PC-3 (cell line): ENCODE data around the gene KCNK3.

Experiments
- EZH2 ChIP-seq: fragments of 300-600 bp; sonication (generic); IDR thresholded peaks from one replicate; pipeline ENCODE4 v1.6.1; 2017; ENCODE audit warnings: antibody characterized with exemption, mild to moderate bottlenecking, low read length; ENCODE audit not compliant: unreplicated experiment
- EZH2phosphoT487 ChIP-seq: fragments of 300-600 bp; sonication (generic); IDR thresholded peaks from 2 replicates; pipeline ENCODE4 v1.6.1; 2018; ENCODE audit warnings: mild to moderate bottlenecking, antibody characterized with exemption, low read length, borderline replicate concordance
- TF ChIP-seq, protein P1 (sequence below): fragments of 300-600 bp; sonication (generic); conservative IDR thresholded peaks from 2 replicates; pipeline ENCODE4 v1.5.1; 2017; ENCODE audit warnings: antibody characterized with exemption, low read depth, mild to moderate bottlenecking, low read length

DNA sequence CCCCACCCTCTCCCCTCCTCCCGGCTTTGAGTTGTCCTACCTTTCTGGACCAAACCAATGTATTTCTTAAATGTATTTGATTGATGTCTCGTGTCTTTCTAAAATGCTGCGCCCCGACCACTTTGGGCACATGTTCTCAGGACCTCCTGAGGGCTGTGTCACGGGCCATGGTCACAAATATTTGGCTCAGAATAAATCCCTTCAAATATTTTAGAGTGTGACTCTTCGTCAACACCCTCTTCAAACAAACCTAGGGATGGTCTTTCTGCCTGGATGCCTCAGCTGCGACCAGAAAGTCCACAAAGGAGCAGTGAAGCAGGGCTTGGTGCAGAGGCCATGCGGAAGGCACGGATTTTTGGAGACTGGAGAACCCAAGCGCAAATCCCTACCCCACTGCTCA, 70.5 kb downstream of the KCNK3 start:
- TF ChIP-seq, protein P1, sequence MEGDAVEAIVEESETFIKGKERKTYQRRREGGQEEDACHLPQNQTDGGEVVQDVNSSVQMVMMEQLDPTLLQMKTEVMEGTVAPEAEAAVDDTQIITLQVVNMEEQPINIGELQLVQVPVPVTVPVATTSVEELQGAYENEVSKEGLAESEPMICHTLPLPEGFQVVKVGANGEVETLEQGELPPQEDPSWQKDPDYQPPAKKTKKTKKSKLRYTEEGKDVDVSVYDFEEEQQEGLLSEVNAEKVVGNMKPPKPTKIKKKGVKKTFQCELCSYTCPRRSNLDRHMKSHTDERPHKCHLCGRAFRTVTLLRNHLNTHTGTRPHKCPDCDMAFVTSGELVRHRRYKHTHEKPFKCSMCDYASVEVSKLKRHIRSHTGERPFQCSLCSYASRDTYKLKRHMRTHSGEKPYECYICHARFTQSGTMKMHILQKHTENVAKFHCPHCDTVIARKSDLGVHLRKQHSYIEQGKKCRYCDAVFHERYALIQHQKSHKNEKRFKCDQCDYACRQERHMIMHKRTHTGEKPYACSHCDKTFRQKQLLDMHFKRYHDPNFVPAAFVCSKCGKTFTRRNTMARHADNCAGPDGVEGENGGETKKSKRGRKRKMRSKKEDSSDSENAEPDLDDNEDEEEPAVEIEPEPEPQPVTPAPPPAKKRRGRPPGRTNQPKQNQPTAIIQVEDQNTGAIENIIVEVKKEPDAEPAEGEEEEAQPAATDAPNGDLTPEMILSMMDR, result no peak
- TF ChIP-seq EZH2 (no peak), EZH2phosphoT487 (no peak)
